NCI-H1105 (cell line): ENCODE results near the gene SCUBE3.

Experiments
- DNase-seq: peaks from one replicate; lab custom pipeline; 2025; lab: John Stamatoyannopoulos, UW

The SCUBE3 gene

GRCh38 chr6:35213298-35213791 lies 411 bp upstream of the SCUBE3 start:
- no peak for DNase-seq

DNA sequence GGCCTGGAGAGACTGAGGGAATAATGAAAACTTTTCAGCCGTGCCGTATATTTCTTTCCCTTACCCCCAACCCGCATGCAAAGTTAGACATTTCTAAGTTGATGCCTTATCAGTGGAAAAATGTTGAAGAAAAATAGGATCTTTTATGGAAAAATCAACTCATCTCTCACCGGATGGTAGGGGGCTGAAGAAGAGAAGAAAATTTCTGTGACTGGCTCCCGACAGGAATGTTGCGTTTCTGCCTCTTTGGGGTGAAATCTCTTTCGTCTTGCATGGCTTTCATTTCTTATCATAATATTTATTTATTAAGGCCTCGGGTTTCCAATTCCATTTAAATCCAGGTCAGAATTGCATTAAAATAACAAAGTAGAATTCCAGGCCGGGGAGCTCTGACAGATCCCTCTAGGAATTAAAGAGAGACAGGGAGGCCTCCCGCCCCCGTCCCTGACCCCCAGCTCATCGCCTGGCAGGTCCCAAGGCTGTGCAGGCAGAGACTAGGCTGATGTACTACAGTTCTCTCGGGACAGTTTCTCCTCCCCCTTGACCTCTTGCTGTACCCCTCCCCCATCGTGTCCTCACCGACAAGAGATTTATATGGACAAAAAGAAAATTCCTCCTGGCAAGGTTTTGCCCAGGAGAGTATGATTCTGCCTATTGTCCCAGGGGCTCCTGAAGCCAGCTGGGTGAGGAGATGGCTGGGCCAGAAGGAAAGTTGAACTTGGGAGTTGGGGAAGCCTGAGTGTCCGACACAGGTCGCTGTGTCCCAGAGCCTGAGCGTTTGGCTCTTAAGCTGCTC lies 1.3 kb downstream of the SCUBE3 start:
- no peak for DNase-seq

DNA sequence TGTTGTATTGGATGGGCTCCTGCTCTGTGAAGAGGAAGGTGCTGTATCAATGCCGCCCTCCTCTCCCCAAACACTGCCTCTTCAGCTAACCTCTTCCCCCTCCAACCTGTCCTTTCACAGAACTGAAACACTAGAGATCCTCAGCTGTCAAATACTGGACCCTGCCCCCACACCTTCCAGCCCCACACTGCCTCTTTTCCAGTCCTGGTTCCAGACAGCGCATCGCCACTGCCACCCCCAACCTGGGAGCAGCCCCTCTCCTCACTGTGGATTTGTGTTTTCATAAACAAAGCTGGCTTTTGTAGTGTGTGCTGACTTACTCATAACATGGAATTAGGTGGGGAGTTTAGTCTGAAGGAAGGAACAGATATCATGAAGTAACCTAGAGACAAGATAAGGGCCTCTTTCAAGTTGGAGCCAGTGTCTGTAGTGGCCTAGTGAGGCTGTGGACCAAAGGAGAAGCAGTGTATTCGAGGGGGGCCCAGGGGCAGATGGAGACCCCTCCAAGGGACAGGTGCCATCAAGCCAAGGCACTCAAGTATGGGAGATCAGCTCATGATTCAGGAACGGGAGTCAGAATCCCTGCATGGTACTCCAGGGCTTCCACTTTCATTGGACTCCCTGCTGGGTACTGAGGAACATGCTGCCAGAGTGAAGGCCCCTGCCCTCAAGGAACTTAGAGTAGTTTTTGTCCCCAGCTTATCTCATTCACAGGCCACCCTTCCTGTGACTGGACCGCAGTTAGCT lies 2.1 kb downstream of the SCUBE3 start:
- no peak for DNase-seq

GRCh38 chr6:35216412-35216732 lies 2.6 kb downstream of the SCUBE3 start:
- no peak for DNase-seq

- DNase-seq = no peak
Observed at GRCh38 chr6:35216851-35217811, 3.4 kb downstream of the SCUBE3 start.

- DNase-seq = no peak
Observed at GRCh38 chr6:35218021-35218420, 4.3 kb downstream of the SCUBE3 start.

- no peak for DNase-seq
Observed at GRCh38 chr6:35218456-35218855, 4.7 kb downstream of the SCUBE3 start.

DNA sequence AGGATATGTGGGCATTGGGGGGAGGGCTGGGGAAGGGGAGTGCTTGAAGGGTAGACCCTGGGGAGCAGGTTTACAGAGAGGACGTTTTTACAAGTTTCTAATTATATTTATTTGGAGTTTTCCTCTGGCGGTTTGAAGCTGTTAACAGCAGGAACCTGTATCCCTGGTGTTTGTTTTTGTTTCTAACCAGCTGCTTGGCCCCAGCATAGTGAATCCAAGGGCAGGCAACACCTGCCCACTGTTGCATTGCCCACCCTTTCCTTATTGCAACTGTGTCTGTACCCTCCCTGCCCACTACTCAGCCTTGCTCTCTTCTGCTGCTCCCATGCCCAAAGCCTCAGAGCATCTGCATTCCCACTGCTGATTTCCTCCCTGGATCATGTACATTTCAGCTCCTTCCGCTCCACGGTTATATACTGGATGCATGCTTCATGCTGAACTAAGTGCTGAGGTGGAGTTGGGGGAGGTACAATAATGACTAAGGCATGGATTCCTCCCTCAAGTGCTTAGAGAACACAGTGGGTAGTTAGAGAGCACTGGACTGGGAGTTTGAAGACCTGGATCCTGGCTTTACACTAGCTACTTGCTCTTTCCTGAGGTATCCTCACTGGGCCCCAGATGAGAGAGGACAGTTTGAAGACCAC lies 6.0 kb downstream of the SCUBE3 start:
- DNase-seq = no peak

GRCh38 chr6:35220711-35221110 lies 7.0 kb downstream of the SCUBE3 start:
- DNase-seq = no peak

- no peak for DNase-seq
Observed at GRCh38 chr6:35223396-35223795, 9.6 kb downstream of the SCUBE3 start.

GRCh38 chr6:35224720-35225119 lies 11.0 kb downstream of the SCUBE3 start:
- no peak for DNase-seq

- DNase-seq = no peak
Observed at GRCh38 chr6:35228481-35228880, 14.7 kb downstream of the SCUBE3 start.

DNA sequence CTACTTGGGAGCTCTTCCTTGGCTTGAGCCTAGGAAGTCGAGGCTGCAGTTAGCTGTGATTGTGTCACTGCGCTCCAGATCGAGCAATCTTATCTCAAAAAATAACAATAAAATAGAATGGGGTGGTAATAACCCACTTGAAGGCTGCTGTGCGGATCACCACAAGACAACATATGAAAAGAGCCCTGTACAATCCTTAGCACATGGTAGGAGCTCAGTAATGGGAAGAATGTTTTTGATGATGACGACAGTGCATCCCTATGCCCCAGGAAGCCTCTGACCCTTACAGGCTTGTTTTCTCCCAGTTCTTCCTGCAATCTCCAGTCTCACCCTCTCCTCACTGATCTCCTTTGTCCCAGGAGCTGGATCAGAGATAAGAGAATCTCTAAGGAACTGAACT lies 15.5 kb downstream of the SCUBE3 start:
- no peak for DNase-seq

DNA sequence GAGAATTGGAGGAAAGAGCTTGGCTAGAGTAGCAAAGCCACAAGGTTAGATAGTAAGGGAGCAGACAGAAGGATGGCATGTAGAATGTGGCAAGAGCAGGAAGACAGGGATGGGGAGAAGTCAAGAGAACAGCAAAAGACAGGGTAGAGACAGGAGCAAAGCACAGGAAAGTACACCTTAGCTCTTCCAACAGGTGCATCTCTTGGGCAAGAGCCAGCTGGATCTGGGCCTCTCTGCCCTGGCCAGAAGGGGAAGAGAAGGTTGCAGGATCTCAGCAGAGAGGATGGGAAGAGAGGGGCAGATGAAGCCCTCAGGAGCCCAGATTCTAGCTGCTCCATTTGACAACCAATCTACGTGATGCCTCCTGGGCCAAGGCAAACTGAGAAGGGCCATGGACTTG lies 16.7 kb downstream of the SCUBE3 start:
- DNase-seq = no peak

DNA sequence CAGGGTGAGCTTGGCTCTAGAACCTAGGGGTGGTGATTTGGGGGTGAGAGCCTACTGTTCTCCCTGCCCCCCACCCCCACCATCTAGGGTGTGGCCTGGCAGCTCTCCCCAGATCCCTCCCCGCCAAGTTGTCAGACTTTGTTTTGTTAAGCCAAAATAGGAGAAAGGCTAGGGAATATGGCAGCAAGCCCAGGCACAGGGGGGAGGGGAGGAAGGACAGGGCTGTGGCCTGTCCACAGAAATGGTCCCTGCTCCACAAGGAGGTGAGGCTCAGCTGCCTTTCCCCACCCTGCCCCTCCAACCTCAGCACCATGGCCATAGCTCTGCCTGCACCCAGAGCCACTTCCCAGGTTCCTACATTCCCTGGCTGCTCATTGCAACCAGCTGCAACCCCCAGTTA lies 17.2 kb downstream of the SCUBE3 start:
- no peak for DNase-seq

- no peak for DNase-seq
Observed at GRCh38 chr6:35231563-35231962, 17.8 kb downstream of the SCUBE3 start.

DNA sequence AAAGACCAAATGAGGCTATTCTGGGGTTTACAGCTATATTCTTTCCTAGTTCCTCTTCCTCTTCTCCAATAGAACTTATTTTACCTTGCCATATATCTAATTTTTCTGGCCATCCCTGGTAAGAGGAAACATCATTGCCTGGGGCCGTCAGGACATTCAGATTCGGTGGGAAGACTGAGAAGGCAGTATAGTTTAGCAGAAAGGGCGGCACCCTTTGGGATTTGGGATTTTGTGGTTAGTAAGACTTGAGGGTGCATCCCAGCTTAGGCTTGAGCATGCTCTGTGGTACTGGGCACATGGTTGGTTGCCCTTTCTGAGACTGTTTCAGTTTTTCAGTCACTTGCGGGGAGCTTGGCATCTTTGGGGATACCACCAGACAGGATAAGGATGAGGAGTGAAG lies 21.1 kb downstream of the SCUBE3 start:
- no peak for DNase-seq

DNA sequence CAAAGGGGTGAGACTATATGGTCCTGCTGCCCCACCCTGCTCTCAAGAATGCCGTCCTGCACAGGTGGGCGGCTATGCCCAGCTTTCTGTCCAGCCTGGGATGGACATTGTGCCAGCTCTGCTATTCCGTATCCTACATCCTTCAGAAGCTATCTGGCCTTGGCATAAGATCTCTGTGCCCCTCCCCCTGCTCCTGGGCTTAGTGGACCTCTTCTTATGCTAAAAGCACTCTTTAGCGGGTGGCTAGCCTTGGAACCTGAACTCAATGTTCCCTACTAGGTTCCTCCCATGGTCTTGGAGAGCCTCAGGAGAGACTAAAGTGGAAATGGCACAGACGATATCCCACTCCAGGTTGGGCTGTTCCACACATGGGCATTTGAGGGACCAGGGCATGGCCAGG lies 22.5 kb downstream of the SCUBE3 start:
- DNase-seq = no peak

DNA sequence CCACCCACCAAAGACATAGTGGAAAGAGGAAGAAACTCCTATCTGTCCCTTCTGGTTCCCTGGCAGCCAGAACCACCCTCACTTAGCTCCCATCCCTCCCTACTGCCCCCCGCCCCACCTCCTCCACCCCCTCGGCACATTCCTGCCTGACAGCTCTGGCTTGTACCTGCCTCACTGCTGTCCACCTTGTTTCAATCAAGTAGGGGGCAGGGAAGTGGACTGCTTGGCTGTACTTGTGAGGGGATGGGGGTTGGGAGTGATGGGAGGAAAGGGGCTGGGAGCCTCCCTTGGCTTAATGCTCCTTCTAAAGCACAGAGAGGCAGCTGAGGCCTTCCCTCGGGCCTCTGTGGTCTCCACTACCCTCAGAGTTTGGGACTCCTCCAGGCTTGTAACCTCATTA lies 23.7 kb downstream of the SCUBE3 start:
- DNase-seq = no peak

DNA sequence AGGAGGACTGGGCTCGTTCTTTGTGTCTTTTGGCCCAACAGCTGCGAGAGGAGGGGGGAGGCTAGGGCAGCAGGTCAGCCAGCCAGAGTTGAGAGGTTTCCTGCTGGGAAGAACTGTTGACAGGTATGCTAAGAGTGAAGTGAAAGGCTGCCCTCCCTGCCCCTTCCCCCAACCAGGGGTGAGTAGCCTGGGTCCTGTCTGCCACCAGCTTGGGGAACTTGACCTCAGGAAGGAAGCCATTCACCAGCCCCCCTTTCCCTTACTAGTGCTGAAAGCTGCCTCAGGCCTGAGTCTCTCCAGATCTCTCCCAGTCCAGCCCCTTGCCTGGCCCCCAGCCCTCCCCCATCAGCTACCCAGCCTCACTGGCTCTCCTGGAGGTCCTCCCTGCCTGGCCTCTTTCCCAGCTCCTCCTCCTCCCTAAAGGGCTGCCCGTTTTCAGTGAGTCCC lies 25.1 kb downstream of the SCUBE3 start:
- no peak for DNase-seq

DNA sequence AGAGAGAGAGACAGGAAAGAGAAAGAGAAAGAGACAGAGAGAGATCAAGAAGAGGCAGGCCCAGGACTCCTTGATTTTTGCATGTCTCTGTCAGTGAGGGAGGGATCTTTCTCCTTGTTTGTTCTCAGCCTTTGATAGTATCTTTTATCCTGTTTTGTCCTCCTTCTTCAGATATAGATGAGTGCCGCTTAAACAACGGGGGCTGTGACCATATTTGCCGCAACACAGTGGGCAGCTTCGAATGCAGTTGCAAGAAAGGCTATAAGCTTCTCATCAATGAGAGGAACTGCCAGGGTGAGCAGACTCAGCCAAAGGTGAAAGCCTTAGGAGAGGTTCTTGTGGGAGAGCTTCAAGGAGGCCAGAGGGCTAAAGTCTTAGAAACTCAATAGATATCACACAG lies 25.8 kb downstream of the SCUBE3 start:
- no peak for DNase-seq
